ENCODE measurements around the gene NBPF1. TPM values are rescaled to one million over a fixed set of nuclear protein-coding genes. Genes with fewer than 3 reads are reported as not detected.
"Not testable (repeated sequence)": the region's sequence is repeated elsewhere in the genome, so short reads cannot be mapped to it uniquely, and the experiment has no call there.

NBPF1 gene
- total RNA-seq, 1 experiment from 2014 or later: 27.7 TPM

DNA sequence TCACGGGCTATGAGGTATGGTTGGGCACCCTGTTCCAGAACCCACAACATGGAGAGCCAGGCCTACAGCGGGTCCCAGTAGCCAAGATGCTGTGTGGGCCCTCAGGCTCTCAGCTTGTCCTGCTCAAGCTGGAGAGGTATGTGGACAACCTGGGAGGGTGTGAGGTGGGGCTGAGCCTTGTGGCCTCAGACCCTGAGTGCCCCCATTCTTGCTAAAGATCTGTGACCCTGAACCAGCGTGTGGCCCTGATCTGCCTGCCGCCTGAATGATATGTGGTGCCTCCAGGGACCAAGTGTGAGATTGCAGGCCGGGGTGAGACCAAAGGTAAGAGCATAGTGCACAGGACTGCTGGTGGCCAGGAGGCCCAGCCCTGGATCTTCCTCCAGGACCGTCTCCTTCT, 36.0 kb upstream of the NBPF1 start:
- H4K5ac ChIP-seq (ENCODE audit: insufficient read length, low read depth, low read length); H3K27me3 ChIP-seq (ENCODE audit: insufficient read depth, low read length); H3K4ac ChIP-seq (ENCODE audit: low read depth, low read length); H3K4me2 ChIP-seq (ENCODE audit: insufficient read depth, insufficient read length, low read length); H2BK20ac ChIP-seq (ENCODE audit: low read depth, low read length, poor library complexity, severe bottlenecking); H3K4me1 ChIP-seq (ENCODE audit: insufficient read depth, low read length); H3T11ph ChIP-seq (ENCODE audit: low read length); H4K20me1 ChIP-seq (ENCODE audit: control insufficient read depth, insufficient read depth, insufficient read length); H2BK5ac ChIP-seq (ENCODE audit: insufficient read length, low read length); H2AFZ ChIP-seq (ENCODE audit: low read length); H2AK5ac ChIP-seq (ENCODE audit: insufficient read length, low read length); H4K8ac ChIP-seq (replicated peaks; ENCODE audit: insufficient read length, low read depth, low read length); H3K36me3 Mint-ChIP-seq (ENCODE audit: insufficient read depth in 1 of 3, low read depth in 3 of 3); H2BK120ac ChIP-seq (ENCODE audit: low read depth, low read length, poor library complexity, severe bottlenecking); H3K9me3 Mint-ChIP-seq; H3K27ac ChIP-seq (ENCODE audit: insufficient read length, low read depth, low read length); H2BK15ac ChIP-seq (ENCODE audit: low read depth, low read length); H3K23ac ChIP-seq (ENCODE audit: insufficient read length, low read depth, low read length); H4K91ac ChIP-seq (ENCODE audit: insufficient read length, low read depth, low read length); H3K9ac ChIP-seq (ENCODE audit: extremely low read depth, insufficient read length, low read length); H3K79me1 ChIP-seq (ENCODE audit: insufficient read depth, low read depth, low read length, poor library complexity, severe bottlenecking); H3K56ac ChIP-seq (ENCODE audit: insufficient read length, low read depth, low read length); H3K9me3 ChIP-seq (ENCODE audit: control insufficient read depth, low read depth, low read length); H3K27ac Mint-ChIP-seq; H3K23me2 ChIP-seq (ENCODE audit: insufficient read length, low read depth, low read length, poor library complexity, severe bottlenecking); H3K18ac ChIP-seq (ENCODE audit: insufficient read length, low read depth, low read length); H2BK12ac ChIP-seq (ENCODE audit: insufficient read length, low read depth, low read length); H3K14ac ChIP-seq (ENCODE audit: insufficient read depth, low read length); H3K79me2 ChIP-seq (ENCODE audit: insufficient read depth, low read length); H3K4me1 Mint-ChIP-seq: not testable (repeated sequence)
- TF ChIP-seq, protein P1, sequence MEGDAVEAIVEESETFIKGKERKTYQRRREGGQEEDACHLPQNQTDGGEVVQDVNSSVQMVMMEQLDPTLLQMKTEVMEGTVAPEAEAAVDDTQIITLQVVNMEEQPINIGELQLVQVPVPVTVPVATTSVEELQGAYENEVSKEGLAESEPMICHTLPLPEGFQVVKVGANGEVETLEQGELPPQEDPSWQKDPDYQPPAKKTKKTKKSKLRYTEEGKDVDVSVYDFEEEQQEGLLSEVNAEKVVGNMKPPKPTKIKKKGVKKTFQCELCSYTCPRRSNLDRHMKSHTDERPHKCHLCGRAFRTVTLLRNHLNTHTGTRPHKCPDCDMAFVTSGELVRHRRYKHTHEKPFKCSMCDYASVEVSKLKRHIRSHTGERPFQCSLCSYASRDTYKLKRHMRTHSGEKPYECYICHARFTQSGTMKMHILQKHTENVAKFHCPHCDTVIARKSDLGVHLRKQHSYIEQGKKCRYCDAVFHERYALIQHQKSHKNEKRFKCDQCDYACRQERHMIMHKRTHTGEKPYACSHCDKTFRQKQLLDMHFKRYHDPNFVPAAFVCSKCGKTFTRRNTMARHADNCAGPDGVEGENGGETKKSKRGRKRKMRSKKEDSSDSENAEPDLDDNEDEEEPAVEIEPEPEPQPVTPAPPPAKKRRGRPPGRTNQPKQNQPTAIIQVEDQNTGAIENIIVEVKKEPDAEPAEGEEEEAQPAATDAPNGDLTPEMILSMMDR (conservative IDR thresholded peaks at IDR 0.05): peak; percentile 40; the same call in 2 of the 3 replicates
- Mint-ChIP-seq H3K4me3 (peak overlapping the region in 1 of 2 experiments; percentile 43; a peak in 1 of 5 replicates), H3K27me3 (ENCODE audit: low read depth) (peaks cover 28% of the 10 kb centered on the region)
- WGBS (ENCODE audit: extremely low coverage, insufficient read length, low lambda C conversion rate): no CpG with 5 or more reads among the region's 6 CpGs
- peak; percentile 40 for DNase-seq

DNA sequence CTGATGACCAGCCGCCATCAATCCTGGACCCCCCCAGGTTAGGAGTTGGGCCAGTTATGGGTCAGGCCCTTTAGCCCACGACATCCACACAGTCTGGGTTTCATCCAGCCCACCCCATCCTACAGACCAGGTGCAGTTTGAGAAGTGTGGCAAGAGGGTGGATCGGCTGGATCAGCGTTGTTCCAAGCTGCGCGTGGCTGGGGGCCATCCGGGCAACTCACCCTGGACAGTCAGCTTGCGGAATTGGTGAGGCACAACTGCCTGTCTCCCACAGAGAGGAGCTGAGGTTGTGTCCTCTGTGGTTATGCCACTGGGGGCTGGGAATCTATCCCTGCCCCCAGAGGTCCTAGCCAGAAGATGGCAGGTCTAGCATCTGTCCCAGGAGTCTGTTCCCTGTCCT, 35.4 kb upstream of the NBPF1 start:
- not testable (repeated sequence) for DNase-seq; H3T11ph ChIP-seq (ENCODE audit: low read length); H2AK5ac ChIP-seq (ENCODE audit: insufficient read length, low read length); H3K27me3 ChIP-seq (ENCODE audit: insufficient read depth, low read length); H3K4me1 Mint-ChIP-seq; H4K20me1 ChIP-seq (ENCODE audit: control insufficient read depth, insufficient read depth, insufficient read length); H3K4ac ChIP-seq (ENCODE audit: low read depth, low read length); H2BK12ac ChIP-seq (ENCODE audit: insufficient read length, low read depth, low read length); H3K9me3 Mint-ChIP-seq; H2BK120ac ChIP-seq (ENCODE audit: low read depth, low read length, poor library complexity, severe bottlenecking); H4K5ac ChIP-seq (ENCODE audit: insufficient read length, low read depth, low read length); H3K18ac ChIP-seq (ENCODE audit: insufficient read length, low read depth, low read length); H3K4me2 ChIP-seq (ENCODE audit: insufficient read depth, insufficient read length, low read length); H3K14ac ChIP-seq (ENCODE audit: insufficient read depth, low read length); H3K79me1 ChIP-seq (ENCODE audit: insufficient read depth, low read depth, low read length, poor library complexity, severe bottlenecking); H3K56ac ChIP-seq (ENCODE audit: insufficient read length, low read depth, low read length); H3K79me2 ChIP-seq (ENCODE audit: insufficient read depth, low read length); H3K4me3 Mint-ChIP-seq; H2BK20ac ChIP-seq (ENCODE audit: low read depth, low read length, poor library complexity, severe bottlenecking); H3K9me3 ChIP-seq (ENCODE audit: control insufficient read depth, low read depth, low read length); H4K91ac ChIP-seq (ENCODE audit: insufficient read length, low read depth, low read length); H3K9ac ChIP-seq (ENCODE audit: extremely low read depth, insufficient read length, low read length); H3K27ac Mint-ChIP-seq; H2AFZ ChIP-seq (ENCODE audit: low read length); H2BK15ac ChIP-seq (ENCODE audit: low read depth, low read length); H3K27ac ChIP-seq (ENCODE audit: insufficient read length, low read depth, low read length); H3K36me3 Mint-ChIP-seq (ENCODE audit: insufficient read depth in 1 of 3, low read depth in 3 of 3); H4K8ac ChIP-seq (replicated peaks; ENCODE audit: insufficient read length, low read depth, low read length); H2BK5ac ChIP-seq (ENCODE audit: insufficient read length, low read length); H3K23ac ChIP-seq (ENCODE audit: insufficient read length, low read depth, low read length); H3K4me1 ChIP-seq (ENCODE audit: insufficient read depth, low read length)
- H3K23me2 ChIP-seq (ENCODE audit: insufficient read length, low read depth, low read length, poor library complexity, severe bottlenecking): peaks cover 11% of the 10 kb centered on the region
- WGBS (ENCODE audit: extremely low coverage, insufficient read length, low lambda C conversion rate): no CpG with 5 or more reads among the region's 8 CpGs
- peaks cover 28% of the 10 kb centered on the region for H3K27me3 Mint-ChIP-seq (ENCODE audit: low read depth)
